ENCODE data around the gene SAMSN1.

- no peak for TF ChIP-seq POLR2AphosphoS5 (IDR thresholded peaks at IDR 0.05)
- TF ChIP-seq POLR2A (IDR thresholded peaks at IDR 0.05): no peak
- TF ChIP-seq EP300 (IDR thresholded peaks at IDR 0.05): no peak
- no peak for TF ChIP-seq CTCF (IDR thresholded peaks at IDR 0.05)
These were observed 52.4 kb downstream of the SAMSN1 start for GRCh38 chr21:14493731-14494130.

Measured in stomach (tissue), 4 donors.